Nephron progenitor cell (in vitro differentiated cells): ENCODE data around the gene RCBTB1.

Experiments used
- DNase-seq: peaks from one replicate; pipeline ENCODE4 v3.0.0; 2021
- H3K27ac Mint-ChIP-seq: 2 replicates; pipeline ENCODE4 v1.8.0; 2021; ENCODE audit warnings: mild to moderate bottlenecking, moderate library complexity, mixed read lengths
- H3K27me3 Mint-ChIP-seq: 2 replicates; pipeline ENCODE4 v1.8.0; 2021; ENCODE audit warnings: mild to moderate bottlenecking, low read depth, mixed read lengths; ENCODE audit not compliant: poor library complexity
- H3K36me3 Mint-ChIP-seq: 2 replicates; pipeline ENCODE4 v1.8.0; 2021; ENCODE audit warnings: low read depth, mixed read lengths
- H3K4me1 Mint-ChIP-seq: 2 replicates; pipeline ENCODE4 v1.8.0; 2021; ENCODE audit warnings: mixed read lengths
- H3K4me3 Mint-ChIP-seq: 2 replicates; pipeline ENCODE4 v1.8.0; 2021; ENCODE audit warnings: mild to moderate bottlenecking, moderate library complexity, mixed read lengths
- H3K9me3 Mint-ChIP-seq: 2 replicates; pipeline ENCODE4 v1.8.0; 2021; ENCODE audit warnings: mild to moderate bottlenecking, moderate library complexity, mixed read lengths
- TF ChIP-seq, protein P1 (sequence below): fragments of 200-600 bp; sonication (generic); IDR thresholded peaks from 2 replicates; pipeline ENCODE4 v1.5.0; 2021; ENCODE audit warnings: antibody characterized with exemption

Gene RCBTB1

DNA sequence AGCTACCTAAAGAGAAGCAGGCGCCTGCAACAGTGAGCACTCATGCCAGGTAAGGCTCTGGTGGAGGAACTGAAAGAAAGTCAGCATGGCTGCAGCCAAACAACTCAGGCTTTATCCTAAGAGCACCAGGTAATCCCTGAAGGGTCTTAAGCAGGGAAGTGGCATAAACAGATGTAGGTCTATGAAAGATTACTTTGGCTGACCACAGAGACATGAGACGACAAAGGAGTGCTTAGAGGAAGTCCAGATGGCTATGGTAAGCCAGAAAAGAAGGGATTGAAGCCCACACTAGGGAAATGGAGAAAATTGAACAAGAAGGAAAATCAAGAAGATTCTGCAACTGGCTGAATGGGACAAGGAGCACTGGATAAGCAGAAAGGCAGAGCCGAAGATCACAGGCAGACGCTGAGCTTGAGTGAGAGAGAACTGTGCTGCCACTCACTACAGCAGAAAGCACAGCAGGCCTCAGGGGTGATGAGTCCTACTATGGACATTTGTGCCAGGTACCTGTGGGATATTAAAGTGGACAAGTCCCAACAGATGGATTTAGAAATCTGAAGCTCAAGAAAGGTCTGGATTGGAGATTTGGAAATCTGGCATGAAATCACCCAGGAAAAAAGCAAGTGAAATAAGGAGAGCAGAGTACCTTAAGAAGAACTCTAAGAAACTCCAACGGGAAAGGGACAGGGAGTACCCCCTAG is 4.2 kb downstream of the RCBTB1 start:
- Mint-ChIP-seq H3K9me3 (no peaks in the 10 kb centered on the region), H3K27me3 (peaks cover 4% of the 10 kb centered on the region), H3K27ac (peak overlapping the region; percentile 69), H3K36me3 (peaks cover 38% of the 10 kb centered on the region), H3K4me1 (peaks cover 27% of the 10 kb centered on the region), H3K4me3 (no peak overlapping the region)
- DNase-seq = no peak
- TF ChIP-seq, protein P1, sequence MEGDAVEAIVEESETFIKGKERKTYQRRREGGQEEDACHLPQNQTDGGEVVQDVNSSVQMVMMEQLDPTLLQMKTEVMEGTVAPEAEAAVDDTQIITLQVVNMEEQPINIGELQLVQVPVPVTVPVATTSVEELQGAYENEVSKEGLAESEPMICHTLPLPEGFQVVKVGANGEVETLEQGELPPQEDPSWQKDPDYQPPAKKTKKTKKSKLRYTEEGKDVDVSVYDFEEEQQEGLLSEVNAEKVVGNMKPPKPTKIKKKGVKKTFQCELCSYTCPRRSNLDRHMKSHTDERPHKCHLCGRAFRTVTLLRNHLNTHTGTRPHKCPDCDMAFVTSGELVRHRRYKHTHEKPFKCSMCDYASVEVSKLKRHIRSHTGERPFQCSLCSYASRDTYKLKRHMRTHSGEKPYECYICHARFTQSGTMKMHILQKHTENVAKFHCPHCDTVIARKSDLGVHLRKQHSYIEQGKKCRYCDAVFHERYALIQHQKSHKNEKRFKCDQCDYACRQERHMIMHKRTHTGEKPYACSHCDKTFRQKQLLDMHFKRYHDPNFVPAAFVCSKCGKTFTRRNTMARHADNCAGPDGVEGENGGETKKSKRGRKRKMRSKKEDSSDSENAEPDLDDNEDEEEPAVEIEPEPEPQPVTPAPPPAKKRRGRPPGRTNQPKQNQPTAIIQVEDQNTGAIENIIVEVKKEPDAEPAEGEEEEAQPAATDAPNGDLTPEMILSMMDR = no peak

DNA sequence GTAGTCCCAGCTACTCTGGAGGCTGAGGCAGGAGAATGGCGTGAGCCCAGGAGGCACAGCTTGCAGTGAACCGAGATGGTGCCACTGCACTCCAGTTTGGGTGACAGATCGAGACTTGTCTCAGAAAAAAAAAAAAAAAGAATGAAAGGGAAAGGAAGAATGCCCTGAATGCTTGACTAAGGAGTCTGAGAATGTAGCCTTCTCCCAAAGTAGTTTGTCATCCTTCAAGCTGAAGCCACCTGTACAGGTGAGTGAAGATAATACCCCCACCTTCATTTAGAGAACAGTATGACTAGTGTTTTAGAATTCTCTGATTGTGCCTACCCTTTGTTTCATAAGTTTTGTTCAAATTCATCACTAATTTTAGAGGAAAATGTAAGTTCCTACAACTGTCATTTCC is 5.9 kb downstream of the RCBTB1 start:
- Mint-ChIP-seq H3K4me1 (peaks cover 20% of the 10 kb centered on the region), H3K36me3 (peaks cover 52% of the 10 kb centered on the region), H3K4me3 (no peak overlapping the region), H3K9me3 (peaks cover 7% of the 10 kb centered on the region), H3K27me3 (no peaks in the 10 kb centered on the region), H3K27ac (no peak overlapping the region)
- TF ChIP-seq, protein P1 = no peak
- DNase-seq = no peak

DNA sequence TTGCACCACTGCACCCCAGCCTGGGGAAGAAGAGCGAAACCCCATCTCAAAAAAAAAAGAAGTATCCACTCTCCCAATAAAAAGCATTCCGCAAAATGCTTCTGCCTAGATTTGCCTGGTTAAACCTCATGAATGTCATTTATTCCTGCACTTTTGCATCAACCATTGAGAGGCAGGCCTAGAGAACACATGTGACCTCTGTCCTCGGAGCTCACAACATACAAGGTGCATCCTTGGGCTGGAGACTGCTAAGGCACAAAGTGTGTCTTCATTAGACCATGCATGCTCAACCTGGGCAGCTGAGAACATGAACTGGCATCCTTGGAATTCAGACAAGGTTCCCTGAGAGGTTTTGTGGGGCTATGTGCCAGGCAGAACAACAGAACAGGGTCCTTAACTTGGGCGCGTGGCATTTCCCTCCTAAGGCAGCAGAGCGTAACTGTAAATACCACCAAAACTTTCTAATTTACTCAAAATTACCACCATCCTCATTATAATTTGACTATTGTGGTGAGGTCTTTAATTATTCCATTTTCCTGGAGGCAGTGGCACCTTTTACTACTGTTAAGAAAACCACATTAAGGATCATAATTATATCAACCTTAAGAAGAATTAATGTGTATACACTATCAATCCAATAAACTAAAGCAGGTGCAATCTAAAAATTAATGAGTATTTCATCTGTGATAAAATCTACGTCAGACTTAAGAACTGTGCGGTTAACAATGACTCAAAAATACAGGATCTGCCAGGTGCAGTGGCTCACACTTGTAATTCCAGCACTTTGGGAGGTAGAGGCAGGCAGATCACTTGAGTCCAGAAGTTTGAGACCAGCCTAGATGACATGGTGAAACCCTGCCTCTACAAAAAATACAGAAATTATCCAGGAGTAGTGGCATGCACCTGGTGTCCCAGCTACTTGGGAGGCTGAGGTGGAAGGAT is 13.8 kb downstream of the RCBTB1 start:
- no peaks in the 10 kb centered on the region for H3K27me3 Mint-ChIP-seq
- H3K4me3 Mint-ChIP-seq = no peak overlapping the region
- TF ChIP-seq, protein P1 = no peak
- H3K9me3 Mint-ChIP-seq = peaks cover 9% of the 10 kb centered on the region
- H3K4me1 Mint-ChIP-seq = no peaks in the 10 kb centered on the region
- H3K27ac Mint-ChIP-seq = no peak overlapping the region
- H3K36me3 Mint-ChIP-seq = peaks cover 28% of the 10 kb centered on the region
- DNase-seq = no peak

DNA sequence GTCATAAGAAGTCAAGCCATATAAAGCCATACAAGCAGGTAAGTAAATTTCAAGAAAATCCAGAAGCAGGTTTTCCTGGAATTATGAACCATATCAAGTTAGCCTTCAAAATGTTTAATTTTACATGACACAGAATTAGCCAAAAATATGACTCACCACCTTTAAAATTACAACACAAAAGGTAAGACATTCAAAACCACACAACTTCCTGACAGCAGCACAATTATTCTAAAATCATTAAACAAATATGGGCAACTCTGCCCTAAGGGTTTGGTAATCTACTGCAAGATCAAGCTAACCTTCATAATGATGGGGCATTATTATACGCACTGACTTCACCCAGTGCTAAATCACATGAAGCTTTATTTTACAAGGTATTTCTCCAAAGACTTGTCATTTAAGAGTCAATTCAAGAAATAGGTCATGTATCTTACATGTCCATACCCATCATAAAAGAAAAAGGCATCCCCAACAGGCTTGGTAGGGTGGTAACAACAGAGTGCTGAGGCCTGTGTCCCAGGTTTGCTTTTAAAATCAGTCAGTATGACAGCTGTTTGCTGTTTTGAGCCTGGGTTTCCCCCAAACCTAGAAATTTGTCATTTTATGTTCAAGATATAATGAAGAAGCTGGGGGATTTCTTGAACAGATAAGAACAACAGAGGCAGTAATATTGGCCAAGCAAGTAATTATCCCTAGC is 15.2 kb downstream of the RCBTB1 start:
- DNase-seq = no peak
- Mint-ChIP-seq H3K27ac (no peak overlapping the region), H3K9me3 (peaks cover 5% of the 10 kb centered on the region), H3K27me3 (no peaks in the 10 kb centered on the region), H3K36me3 (peaks cover 33% of the 10 kb centered on the region), H3K4me3 (no peak overlapping the region), H3K4me1 (no peaks in the 10 kb centered on the region)
- TF ChIP-seq, protein P1 = no peak

DNA sequence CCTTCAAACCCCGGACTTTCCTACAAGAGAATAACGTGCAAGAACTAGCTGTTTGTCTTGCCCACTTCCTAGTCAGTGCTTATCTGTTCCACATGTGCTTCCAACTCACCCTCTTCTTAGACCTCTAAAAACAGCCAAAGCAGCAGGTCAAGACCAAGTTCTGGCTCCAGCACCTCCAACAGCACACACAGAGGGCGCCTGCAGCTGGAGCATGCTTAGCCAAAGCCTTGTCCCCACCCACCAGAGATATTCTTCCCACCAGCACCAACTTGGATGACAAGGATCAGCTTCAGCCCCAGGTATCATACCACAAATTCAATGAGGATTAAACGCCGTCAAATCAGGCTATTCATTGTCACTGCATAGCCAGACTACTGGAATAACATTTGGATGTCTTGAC is 17.9 kb downstream of the RCBTB1 start:
- H3K4me1 Mint-ChIP-seq = no peaks in the 10 kb centered on the region
- no peak for DNase-seq
- peak overlapping the region; percentile 5 for H3K27ac Mint-ChIP-seq
- TF ChIP-seq, protein P1 = no peak
- H3K9me3 Mint-ChIP-seq = peaks cover 13% of the 10 kb centered on the region
- H3K4me3 Mint-ChIP-seq = no peak overlapping the region
- H3K36me3 Mint-ChIP-seq = peaks cover 47% of the 10 kb centered on the region
- H3K27me3 Mint-ChIP-seq = no peaks in the 10 kb centered on the region
